Left ventricle myocardium inferior (tissue), 1 donor: ENCODE data around the gene CXCL16. TPM values are rescaled to one million over a fixed set of nuclear protein-coding genes. Genes with fewer than 3 reads are reported as not detected.

Experiments
- total RNA-seq: library from RNA; stranded (reverse); fragmentation: NEBNext Ultra II Directional; extraction: Animal tissue kit (Norgen Biotek cat#: 25700); gene quantifications from one replicate; pipeline ENCODE4 v1.2.1, GENCODE V29; 2021
- donor health status: DM: no; HTN: yes; CAD: no; lungs with severe emphysema.

Gene CXCL16
- total RNA-seq, 1 donor from 2014 or later = 3.1 TPM

Other genes with a start within 250 kb of the CXCL16 start
- gene SPNS2, start 241.0 kb downstream of the CXCL16 start, total RNA-seq = 11.2 TPM
- gene MYBBP1A, start 184.5 kb downstream of the CXCL16 start, total RNA-seq = 21.3 TPM
- gene GGT6, start 179.4 kb downstream of the CXCL16 start, total RNA-seq = not detected
- 33.4 TPM for gene SMTNL2, start 155.4 kb downstream of the CXCL16 start, total RNA-seq
- 0.33 TPM for gene ALOX15, start 98.2 kb downstream of the CXCL16 start, total RNA-seq
- gene PELP1, start 35.8 kb downstream of the CXCL16 start, total RNA-seq = 37.1 TPM
- gene ARRB2, start 29.3 kb downstream of the CXCL16 start, total RNA-seq = 28.1 TPM
- gene MED11, start 8.5 kb downstream of the CXCL16 start, total RNA-seq = 18.0 TPM
- gene ZMYND15, start 95 bp downstream of the CXCL16 start, total RNA-seq = 0.08 TPM
- gene TM4SF5, start 32.0 kb upstream of the CXCL16 start, total RNA-seq = not detected
- 0.63 TPM for gene VMO1, start 46.4 kb upstream of the CXCL16 start, total RNA-seq
- gene GLTPD2, start 49.0 kb upstream of the CXCL16 start, total RNA-seq = not detected
- 183 TPM for gene PSMB6, start 56.2 kb upstream of the CXCL16 start, total RNA-seq
- gene PLD2, start 67.2 kb upstream of the CXCL16 start, total RNA-seq = 11.2 TPM
- 50.9 TPM for gene MINK1, start 93.4 kb upstream of the CXCL16 start, total RNA-seq
- gene C17orf107, start 159.6 kb upstream of the CXCL16 start, total RNA-seq = 0.80 TPM
- gene CHRNE, start 163.2 kb upstream of the CXCL16 start, total RNA-seq = 1.5 TPM
- 0.22 TPM for gene GP1BA, start 192.3 kb upstream of the CXCL16 start, total RNA-seq
- 219 TPM for gene SLC25A11, start 200.1 kb upstream of the CXCL16 start, total RNA-seq
- gene RNF167, start 200.3 kb upstream of the CXCL16 start, total RNA-seq = 90.7 TPM
- 182 TPM for gene PFN1, start 208.6 kb upstream of the CXCL16 start, total RNA-seq
- 827 TPM for gene ENO3, start 211.2 kb upstream of the CXCL16 start, total RNA-seq
- 158 TPM for gene SPAG7, start 227.9 kb upstream of the CXCL16 start, total RNA-seq
- gene CAMTA2, start 247.7 kb upstream of the CXCL16 start, total RNA-seq = 33.8 TPM